ENCODE data around the gene COMP. TPM values are rescaled to one million over a fixed set of nuclear protein-coding genes. Genes with fewer than 3 reads are reported as not detected.

Gene COMP
- total RNA-seq (ENCODE audit: low replicate concordance) = 0.23 and 2.0 TPM in 2 replicates

DNA sequence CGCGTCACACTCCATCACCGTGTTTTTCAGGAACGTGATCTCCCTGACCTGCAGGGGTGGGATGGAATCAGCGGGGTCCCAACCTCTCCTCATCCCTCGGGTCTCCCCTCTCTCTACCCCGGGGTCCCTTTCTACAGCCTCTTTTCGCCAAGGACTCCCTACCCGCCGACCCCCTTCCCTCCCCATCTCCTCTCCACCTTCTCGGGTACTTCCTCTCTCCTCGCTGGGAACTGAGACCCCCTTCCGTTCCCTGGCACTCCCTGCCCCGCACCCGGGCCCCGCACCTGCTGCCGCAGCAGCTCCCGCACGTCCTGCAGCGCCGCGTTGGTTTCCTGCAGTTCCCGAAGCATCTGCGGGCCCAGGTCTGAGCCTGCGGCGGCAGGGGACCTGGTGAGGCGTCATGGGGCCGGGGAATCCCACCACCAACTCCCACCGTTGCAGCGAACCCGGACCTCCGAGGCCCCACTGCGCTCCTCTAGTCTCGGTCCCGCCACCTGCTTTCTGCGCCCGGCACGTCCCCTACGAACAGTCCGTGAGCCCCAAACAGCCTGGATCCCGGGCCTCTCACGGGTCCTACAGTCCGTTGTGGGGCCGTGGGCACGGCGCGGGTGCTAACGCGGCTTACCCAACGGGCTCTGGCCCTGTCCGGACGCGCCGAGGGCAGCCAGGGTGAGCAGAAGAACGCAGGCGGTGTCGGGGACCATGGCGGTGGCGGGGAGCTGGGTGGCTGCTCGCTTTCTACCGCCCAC is at the start of gene COMP:
TSS of gene COMP (minus strand) at position 740 of the 749 bp plus-strand sequence. CDS start at position 704, 36 bp downstream.

DNA sequence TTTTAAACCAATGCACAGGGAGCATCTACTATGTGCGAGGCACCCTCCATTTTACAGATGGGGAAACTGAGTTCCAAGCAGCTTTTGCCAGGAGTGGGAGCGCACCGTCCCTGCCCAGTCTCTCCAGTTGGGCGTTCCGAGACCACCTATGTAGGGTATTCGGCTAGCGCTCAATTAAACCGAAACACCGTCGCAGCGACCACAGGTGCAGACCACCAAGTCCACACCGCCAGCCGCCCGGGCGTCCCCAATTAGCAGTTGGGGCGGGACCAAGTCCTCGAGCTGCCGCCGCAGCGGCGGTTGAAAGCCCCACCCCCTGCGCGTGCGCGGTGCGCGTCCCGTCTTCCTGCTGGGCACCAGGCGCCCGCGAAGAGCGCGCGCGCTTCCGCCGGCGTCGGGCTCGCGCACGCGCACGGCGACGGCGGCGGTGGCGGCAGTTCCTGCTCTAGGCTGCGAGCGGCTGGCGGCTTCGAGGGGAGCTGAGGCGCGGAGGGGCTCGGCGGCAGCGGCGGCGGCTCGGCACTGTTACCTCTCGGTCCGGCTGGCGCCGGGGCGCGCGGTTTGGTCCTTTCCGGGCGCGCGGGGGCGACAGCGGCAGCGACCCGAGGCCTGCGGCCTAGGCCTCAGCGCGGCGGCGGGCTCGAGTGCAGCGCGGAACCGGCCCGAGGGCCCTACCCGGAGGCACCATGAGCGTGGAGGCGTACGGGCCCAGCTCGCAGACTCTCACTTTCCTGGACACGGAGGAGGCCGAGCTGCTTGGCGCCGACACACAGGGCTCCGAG is 40.6 kb upstream of the COMP start, which contains the start of gene UPF1:
TSS of gene UPF1 (plus strand) at position 436 of the 782 bp plus-strand sequence. CDS start at position 687, 251 bp downstream.

Other genes with a start within 250 kb of the COMP start
- 236 and 376 TPM in 2 replicates for gene FKBP8, start 247.7 kb downstream of the COMP start, total RNA-seq (ENCODE audit: low replicate concordance)
- 44.7 and 69.2 TPM in 2 replicates for gene KXD1, start 233.4 kb downstream of the COMP start, total RNA-seq (ENCODE audit: low replicate concordance)
- 1,109 and 1,287 TPM in 2 replicates for gene UBA52, start 219.4 kb downstream of the COMP start, total RNA-seq (ENCODE audit: low replicate concordance)
- gene REX1BD, start 202.5 kb downstream of the COMP start, total RNA-seq (ENCODE audit: low replicate concordance) = 58.5 and 69.9 TPM in 2 replicates
- 13.8 and 14.7 TPM in 2 replicates for gene CRLF1, start 184.5 kb downstream of the COMP start, total RNA-seq (ENCODE audit: low replicate concordance)
- gene TMEM59L, start 178.4 kb downstream of the COMP start, total RNA-seq (ENCODE audit: low replicate concordance) = 0.23 and 0.98 TPM in 2 replicates
- gene KLHL26, start 154.3 kb downstream of the COMP start, total RNA-seq (ENCODE audit: low replicate concordance) = 10.2 and 19.4 TPM in 2 replicates
- gene CRTC1, start 107.6 kb downstream of the COMP start, total RNA-seq (ENCODE audit: low replicate concordance) = 1.1 and 1.7 TPM in 2 replicates
- gene UPF1, start 40.7 kb upstream of the COMP start, total RNA-seq (ENCODE audit: low replicate concordance) = 59.2 and 62.8 TPM in 2 replicates
- 4.4 and 5.7 TPM in 2 replicates for gene CERS1, start 104.9 kb upstream of the COMP start, total RNA-seq (ENCODE audit: low replicate concordance)
- 215 and 269 TPM in 2 replicates for gene COPE, start 128.1 kb upstream of the COMP start, total RNA-seq (ENCODE audit: low replicate concordance)
- 66.7 and 75.0 TPM in 2 replicates for gene DDX49, start 128.4 kb upstream of the COMP start, total RNA-seq (ENCODE audit: low replicate concordance)
- gene HOMER3, start 149.9 kb upstream of the COMP start, total RNA-seq (ENCODE audit: low replicate concordance) = 41.4 and 91.4 TPM in 2 replicates
- 15.3 and 25.8 TPM in 2 replicates for gene SUGP2, start 242.2 kb upstream of the COMP start, total RNA-seq (ENCODE audit: low replicate concordance)
- gene ARMC6, start 242.3 kb upstream of the COMP start, total RNA-seq (ENCODE audit: low replicate concordance) = 41.3 and 43.4 TPM in 2 replicates